T-helper 2 cell (primary cell): ENCODE measurements around the gene CC2D1A.
A peak's percentile ranks its signal among the peaks of the same experiment; 100 is the strongest.
"Not testable (repeated sequence)": the region's sequence is repeated elsewhere in the genome, so short reads cannot be mapped to it uniquely, and the experiment has no call there.

Experiments used
- DNase-seq, 5 experiments: peaks; one replicate each; pipeline versions ENCODE4 v3.0.0 to v3.0.0-alpha.2; 2012 to 2022

The CC2D1A gene

DNA sequence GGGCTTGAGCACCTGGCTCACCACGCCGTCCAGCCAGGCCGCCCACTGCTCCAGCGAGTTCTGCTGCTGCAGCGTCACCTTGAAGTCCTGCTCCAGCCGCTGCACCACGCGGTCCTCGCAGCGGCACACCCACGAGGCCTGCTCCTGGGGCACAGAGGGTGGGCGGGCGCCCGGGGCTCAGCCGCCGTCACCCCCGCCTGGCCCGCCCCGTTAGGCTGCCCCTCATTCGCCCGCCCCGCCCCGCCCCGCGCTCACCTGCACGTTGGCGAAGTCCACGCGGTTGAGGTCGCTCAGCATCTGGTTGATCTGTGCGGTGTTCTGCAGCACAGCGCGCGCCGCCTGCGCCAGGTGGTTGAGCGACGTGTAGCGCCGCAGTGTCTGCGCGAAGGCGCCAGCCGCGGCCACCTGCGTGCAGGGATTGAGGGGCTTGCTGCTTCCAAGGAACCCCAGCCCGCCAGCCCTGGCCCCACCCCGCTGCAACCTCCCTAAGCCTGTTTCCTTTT, 57.7 kb downstream of the CC2D1A start:
- no peak for DNase-seq

DNA sequence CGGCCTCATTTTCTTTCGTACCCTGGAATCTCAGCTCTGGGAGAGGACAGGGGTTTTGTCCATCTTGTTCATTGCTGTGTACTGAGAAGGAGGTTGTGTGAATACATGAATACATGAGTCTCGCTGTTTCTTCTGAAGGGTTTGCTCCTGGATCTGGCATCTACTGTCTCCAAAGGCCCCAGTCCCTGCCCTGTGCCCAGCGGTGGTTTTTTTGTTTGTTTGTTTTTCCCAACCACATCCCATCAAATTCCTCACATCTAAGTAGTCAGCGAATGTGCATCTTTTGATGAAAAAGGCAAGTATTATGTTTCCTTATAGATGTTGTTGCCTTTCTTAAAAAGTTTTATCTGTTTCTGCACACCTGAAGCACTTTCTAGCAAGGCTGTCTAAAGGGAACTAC, 58.8 kb downstream of the CC2D1A start:
- no peak for DNase-seq

DNA sequence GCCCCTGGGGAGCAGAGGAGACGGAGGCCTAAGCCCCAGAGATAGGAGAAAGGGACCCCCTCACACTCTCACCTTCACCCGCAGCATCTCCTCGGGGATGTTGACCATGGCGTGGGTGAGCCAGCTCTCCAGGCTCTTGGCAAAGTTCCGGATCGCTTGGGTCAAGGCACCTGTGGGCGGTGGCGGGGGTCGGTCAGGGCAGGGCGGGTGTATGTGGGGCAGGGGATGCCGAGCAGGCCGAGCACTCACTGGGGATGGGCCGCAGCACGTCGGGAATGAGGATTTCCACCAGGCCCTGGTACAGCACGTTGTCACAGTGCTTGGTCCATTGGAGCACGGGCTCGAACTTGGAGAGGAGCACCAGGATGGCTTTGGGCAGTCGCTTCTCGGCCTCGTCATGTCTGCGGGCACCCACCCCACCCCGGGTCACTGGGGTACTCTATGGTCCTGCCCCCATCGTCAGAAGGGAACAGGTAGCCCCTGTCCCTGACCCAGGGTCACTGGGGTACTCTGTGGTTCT, 59.4 kb downstream of the CC2D1A start:
- DNase-seq = no peak

DNA sequence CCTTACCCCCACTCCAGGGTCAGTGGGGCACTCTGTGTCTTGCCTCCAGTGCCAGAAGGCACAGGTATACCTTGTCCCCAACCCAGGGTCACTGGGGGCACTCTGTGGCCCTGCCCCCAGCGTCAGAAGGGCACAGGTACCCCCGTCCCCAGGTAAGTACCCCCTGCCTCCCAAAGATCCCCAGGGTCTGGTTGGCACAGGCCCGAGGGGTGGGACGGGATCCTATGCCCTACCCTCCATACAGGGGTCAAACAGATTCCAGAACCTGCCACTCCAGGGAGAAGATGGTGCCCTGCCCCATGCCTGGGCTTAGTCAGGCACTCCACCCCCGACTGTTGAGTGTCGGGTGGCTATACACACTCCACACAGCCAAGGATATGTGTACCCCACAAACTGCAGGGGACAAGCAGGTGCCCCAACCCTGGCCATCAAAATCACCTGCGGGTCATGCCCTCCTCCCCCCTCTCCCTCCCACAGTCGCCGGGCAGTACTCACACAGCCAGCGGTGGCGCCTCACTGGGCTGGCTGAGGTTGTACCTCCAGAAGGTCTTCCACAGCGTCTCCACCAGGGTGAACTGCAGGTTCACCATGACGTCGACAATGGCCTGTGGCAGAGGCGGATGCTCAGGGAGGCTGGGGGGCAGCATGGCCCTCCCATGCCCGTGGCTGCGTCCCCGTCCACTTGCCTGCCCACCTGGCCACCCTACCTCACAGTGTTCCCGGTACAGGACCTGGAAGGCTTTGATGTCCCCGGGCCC, 60.1 kb downstream of the CC2D1A start:
- no peak for DNase-seq

DNA sequence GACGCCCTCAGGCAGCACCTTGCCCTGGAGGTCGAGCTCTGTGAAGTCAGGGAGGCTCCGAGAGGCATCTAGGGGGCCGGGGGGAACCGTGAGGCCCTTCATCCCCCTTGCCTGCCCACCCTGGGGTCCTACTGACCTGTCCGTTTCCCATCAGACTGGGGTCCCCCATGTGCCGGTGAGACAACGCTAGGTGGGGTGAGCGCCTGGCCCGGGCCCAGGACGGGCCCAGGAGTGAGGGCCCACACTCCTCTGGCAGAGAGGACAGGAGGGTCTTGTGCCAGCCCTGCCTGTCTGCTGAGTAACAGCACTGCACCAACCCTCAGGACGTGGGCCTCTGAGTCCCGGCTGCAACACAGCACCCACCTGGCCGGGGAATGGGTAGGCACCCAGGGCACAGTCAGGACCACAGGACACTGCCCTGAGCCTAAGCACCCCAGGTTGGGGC, 60.7 kb downstream of the CC2D1A start:
- no peak for DNase-seq

DNA sequence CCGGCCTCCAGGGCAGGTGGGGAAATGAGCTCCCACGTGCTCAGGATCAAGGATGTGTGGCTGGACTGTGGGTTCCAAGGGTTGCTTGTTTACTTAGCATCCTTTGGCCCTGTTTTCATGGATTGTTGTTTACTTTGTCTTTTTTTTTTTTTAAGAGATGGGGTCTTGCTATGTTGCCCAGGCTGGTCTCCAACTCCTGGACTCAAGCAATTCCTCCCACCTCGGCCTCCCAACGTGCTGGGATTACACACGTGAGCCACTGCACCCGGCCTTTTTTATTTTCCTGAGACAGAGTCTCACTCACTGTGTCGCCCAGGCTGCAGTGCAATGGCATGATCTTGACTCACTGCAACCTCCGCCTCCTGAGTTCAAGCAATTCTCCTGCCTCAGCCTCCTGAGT, 61.2 kb downstream of the CC2D1A start:
- DNase-seq = not testable (repeated sequence)

DNA sequence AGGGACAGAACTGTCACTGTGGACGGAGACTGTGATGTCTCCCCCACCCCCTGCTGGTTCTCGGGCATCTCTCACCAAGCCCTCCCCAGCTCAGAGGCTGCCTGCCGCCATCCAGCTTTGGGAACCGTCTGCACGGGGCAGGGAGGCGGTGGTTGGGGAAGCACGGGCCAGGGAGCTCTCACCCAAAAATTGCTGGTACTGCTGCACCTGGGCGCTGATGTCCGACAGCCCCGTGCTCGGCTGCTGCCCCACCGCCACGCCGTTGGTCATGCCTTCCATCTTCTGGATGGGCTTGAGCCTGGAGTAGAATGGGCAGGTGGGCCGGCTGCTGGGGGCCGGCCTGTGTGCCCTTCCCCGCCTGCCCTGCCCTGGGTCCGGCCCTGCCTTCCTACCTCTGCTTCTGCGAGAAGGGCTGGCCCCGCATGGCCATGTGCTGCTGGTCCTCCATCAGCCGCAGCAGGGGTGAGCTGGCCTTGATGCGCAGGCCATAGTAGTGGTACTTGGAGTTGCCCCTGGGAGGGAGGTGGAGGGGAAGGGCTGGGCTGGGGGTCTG, 62.5 kb downstream of the CC2D1A start:
- no peak for DNase-seq

DNA sequence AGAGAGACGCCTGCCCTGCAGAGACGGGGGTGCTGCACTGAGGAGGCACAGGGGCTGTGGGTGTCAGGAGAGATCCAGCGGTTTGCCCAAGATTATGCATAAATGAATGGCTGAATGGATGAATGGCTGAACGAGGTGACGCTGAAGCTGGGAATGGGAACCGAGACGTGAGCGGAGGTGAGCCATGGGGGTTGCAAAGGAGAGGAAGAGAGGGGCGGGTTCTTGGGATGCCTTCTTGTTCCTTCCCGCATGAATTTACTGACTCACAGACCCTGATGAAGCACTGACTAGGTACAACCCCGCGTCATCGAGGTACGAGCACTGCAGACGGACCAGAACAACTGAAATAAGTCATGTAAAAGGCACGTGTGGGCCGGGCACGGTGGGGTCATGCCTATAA, 63.0 kb downstream of the CC2D1A start:
- DNase-seq = no peak

DNA sequence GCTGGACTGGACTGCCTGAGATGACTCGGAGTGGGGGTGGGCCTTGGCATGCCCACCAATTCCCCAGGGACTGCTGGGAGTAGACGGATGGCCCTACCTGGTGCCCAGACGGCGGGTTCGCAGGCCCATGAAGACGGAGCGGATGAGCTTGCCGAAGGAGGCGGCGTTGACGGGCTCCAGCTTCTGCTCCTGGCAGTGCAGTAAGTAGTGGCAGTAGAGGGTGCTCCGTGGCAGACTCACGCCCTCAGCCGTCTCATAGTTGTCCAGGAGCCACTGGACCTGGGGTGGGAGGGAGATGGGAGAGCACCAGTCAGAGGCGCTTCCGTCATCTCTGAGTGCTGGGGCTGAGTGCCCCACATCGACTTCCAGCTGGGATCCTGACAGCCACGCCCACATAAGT, 63.9 kb downstream of the CC2D1A start:
- no peak for DNase-seq

DNA sequence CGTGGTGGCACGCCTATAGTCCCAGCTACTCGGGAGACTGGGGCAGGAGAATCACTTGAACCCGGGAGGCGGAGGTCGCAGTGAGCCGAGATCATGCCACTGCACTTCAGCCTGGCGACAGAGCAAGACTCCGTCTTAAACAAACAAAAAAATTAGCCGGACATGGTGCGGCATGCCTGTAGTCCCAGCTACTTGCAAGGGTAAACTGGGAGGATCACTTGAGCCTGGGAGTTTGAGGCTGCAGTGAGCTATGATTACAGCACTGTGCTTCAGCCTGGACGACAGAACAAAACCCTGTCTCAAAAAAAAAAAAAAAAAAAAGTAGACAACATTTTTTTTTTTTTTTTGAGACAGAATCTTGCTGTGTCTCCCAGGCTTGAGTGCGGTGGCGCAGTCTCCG, 65.9 kb downstream of the CC2D1A start:
- DNase-seq = not testable (repeated sequence)

DNA sequence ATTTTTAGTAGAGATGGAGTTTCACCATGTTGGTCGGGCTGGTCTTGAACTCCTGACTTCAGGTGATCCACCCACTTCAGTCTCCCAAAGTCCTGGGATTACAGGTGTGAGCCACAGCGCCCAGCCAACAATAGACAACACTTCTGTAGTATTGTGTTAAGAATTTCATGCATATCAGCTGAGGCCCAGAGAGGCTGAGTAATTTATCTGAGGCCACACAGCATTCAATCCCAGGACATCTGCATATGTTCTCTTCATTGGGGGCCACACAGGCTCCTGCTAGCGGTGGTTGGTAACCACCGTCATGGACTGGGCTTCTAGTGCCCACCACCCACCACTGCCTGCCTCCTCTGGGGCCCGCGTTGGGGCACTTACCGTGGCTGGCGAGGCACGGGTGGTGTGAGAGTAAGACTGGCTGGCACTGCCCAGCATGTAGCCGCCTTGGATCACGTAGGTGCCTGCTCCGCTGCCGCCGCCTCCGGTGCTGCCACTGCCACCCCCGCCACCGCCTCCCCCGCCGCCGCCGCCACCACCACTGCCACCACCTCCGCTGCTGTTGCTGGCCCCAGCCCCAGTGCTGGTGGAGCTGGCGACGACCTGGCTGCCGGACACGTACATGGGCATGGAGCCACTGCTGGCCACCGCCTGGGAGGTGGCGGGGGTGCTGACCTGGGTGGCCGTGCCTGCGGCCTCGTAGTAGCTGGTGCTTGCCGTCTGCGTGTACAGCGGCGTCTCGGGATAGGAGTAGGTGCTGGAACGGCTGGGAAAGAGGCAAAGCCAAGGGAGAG, 66.6 kb downstream of the CC2D1A start:
- DNase-seq = no peak

DNA sequence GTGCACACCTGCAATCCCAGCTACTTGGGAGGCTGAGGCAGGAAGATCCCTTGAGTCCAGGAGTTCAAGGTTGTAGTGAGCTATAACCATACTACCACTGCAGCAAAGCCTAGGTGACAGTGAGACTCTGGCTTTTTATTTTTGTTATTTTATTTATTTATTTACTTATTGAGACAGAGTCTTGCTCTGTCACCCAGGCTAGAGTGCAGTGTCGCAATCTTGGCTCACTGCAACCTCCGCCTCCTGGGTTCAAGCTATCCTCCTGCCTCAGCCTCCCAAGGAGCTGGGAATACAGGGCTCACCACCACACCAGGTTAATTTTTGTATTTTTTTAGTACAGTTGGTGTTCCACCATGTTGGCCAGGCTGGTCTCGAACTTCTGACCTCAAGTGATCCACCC, 67.5 kb downstream of the CC2D1A start:
- not testable (repeated sequence) for DNase-seq

DNA sequence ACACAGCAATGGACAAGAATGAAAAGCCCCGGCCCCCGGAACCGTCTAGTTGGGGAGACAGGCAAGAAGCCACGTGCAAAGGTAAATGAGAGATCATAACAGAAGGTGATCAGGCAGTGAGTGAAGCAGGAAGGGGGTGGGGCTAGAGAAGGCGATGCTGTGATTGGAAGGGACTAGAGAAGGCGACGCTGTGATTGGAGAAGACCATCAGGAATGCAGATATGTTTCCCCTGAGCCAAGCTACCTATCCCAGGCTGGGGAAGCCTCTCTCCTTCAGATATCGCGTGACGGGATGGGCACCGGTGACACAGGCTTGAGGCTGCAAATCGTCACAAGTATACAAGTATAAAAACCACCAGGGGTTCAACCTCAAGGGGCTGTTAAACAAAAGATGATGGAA, 68.1 kb downstream of the CC2D1A start:
- peak in 2 of 5 experiments; percentile 29 to 70 for DNase-seq

DNA sequence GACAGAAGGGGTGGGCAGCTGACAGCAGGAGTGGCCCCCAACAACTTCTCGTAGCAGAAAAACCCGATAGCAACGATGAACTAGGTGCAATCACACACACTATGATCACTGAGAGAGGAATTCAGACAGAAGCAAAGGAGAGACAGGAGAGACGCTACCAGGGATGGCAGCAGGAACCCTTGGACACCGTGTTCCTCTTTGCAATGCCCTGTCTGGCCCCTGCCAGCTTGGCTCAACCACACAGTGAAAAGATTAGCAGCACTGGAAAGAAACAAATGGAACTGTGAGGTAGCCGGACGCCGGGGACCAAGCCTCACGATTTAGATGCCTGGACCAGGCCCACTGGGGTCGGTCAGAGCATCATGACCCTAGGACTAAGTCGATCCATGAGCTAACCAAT, 69.9 kb downstream of the CC2D1A start:
- DNase-seq = no peak

DNA sequence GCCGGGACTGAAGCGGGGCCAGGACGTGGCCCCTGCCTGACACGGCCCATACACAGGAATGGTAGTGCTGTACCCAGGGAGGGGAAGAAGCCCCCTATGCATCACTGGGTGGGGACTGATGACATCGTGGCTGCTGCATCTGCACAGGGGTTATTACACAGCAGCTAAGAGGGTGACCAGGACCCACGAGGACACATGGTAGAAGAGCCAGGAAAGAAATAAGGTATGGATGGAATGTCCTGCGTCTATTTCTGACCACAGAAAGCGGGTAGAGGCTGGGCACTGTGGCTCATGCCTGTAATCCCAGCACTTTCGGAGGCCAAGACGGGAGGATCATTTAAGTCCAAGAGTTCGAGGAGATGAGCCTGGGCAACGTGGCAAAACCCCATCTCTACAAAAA, 70.4 kb downstream of the CC2D1A start:
- no peak for DNase-seq

DNA sequence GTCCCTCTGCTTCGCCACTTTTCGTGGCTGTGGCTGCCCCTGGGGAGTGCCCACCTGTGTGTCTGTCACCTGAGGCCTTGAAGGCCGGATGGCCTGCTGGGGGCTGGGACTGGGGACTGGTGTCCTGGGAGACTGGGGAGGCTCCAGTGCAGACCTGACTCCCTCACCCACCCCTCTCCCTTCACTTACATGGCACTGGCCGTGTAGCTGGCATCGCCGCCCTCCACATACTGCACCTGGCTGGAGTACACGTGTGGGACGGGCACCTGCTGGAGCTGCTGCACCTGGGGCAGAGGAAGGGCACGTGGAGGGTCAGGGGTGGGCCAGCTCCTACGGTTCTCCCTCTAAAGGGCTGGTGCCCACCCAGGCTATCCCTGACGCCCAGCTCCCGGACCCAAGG, 71.8 kb downstream of the CC2D1A start:
- no peak for DNase-seq

DNA sequence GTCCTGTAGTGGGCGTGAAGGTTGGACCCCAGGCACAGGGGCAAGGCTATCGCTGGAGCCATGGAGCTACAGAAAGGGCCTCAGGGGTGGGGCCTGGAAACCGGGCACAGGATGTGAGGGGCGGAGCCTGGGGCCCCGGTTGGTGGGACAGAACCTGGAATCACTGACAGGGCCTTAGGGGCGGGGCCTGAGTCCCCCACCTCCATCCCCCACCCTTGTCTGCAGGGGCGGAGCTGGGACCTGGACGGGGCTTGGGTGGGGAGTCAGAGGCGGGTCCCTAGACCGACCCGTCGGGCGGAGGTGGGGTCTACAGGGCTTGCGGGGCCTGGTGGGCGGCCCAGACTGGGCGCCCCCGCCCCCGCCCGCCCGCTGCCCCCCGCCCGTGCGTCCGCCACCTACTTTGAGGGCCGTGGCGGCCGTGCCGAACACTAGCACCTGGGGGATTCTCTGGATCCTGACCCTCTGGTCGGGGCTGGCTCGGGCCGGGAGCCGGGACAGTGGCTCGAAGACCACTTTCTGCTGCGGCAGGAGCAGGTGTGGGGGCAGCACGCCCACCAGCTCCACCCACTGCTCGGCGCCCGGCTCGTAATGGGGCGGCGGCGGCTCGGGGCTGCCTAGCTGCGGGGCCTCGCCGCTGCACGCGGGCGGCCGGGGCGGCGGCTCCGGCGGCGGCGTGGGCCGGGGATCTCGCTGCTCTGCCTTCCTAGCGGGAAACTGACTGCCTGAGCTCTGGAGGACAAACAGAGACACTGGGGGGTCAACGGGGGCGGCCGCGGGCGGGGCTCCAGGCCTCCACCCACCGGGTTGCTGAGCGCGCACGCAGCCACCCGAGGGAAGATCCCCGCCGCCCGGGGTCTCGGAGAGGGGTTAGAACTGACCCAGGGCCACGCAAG, 72.6 kb downstream of the CC2D1A start:
- no peak for DNase-seq

DNA sequence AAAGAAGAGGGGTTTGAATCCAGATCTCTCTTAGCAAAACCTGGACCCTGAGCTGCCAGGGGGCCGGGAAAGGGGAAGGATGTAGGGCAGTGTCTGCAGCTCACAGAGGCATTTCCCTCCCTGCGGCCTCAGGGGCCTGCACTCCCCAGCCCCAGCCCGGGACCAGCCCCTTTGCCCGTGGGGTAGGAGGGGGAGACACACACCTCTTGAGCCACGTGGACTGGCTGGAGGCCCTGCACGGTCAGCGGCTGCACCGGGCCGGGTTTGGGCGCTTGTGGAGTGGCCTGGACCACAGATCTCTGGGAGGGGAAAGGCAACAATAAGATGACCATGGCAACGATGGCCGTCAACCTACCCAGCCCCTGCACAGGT, 73.2 kb downstream of the CC2D1A start:
- DNase-seq = no peak

DNA sequence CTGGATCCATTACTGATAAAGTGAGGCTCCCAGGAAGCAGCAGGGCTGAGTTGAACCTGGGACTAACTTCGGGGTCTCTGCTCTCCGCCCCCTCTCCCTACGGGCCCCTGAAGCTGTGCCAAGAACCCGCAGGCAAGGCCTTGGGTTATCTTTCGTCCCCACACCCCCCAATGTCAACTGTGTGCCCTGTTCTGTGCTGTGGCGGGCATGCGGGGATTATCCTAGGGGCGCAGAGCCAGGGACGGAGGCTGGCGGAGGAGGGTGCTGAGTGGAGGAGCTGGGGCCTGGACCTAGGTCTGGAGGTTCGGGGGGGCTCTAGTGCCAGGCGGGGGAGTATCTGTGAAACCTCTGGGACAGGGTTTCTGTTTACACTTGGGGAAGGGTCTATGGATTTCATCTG, 73.7 kb downstream of the CC2D1A start:
- DNase-seq = no peak

DNA sequence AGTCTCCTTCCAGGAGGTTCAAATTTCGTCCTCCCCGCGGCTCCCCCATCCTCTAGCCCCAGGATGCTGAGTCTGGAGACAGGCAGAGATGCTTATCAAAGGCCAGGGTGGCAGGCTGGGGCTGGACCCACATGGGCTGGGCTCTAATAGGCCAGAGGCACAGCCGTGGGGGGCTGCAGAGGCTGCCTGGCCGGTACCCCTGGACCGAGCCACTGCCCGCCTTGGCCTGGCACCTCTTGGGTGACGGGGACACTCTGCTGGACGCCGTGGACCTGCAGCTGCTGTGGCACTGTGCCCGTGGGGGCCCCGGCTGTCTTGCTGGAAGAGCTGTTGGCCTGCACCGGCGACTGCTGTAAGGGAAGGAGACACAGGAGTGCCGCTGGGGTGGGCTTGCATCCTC, 74.3 kb downstream of the CC2D1A start:
- DNase-seq = no peak
